ENCODE results near the gene LPIN3.

LPIN3 gene

GRCh38 chr20:41357424-41358163 is 17.0 kb downstream of the LPIN3 start:
- Histone ChIP-seq H3K36me3 (ENCODE audit: insufficient read depth, low read length) (no peaks in the 10 kb centered on the region), H3K9ac (ENCODE audit: insufficient read length) (no peak overlapping the region), H3K27ac (no peak overlapping the region), H3K9me3 (ENCODE audit: low read depth, low read length) (no peaks in the 10 kb centered on the region), H3K4me3 (no peak overlapping the region)
- TF ChIP-seq EZH2 (IDR thresholded peaks at IDR 0.05) (no peak), POLR2AphosphoS5 (IDR thresholded peaks at IDR 0.05; ENCODE audit: borderline replicate concordance, low read depth, low read length) (no peak), FOXP2 (optimal IDR thresholded peaks at IDR 0.05; ENCODE audit: control extremely low read depth, extremely low read length, insufficient read depth) (no peak)
- DNase-seq (ENCODE audit: low read depth, low spot score): no peak

- no peaks in the 10 kb centered on the region for H3K36me3 ChIP-seq (ENCODE audit: insufficient read depth, low read length)
- DNase-seq (ENCODE audit: low read depth, low spot score): no peak
- no peaks in the 10 kb centered on the region for H3K9me3 ChIP-seq (ENCODE audit: low read depth, low read length)
- no peak overlapping the region for H3K4me3 ChIP-seq
- no peak overlapping the region for H3K9ac ChIP-seq (ENCODE audit: insufficient read length)
- no peak for TF ChIP-seq POLR2AphosphoS5 (IDR thresholded peaks at IDR 0.05; ENCODE audit: borderline replicate concordance, low read depth, low read length)
- TF ChIP-seq EZH2 (IDR thresholded peaks at IDR 0.05): no peak
- no peak for TF ChIP-seq FOXP2 (optimal IDR thresholded peaks at IDR 0.05; ENCODE audit: control extremely low read depth, extremely low read length, insufficient read depth)
- H3K27ac ChIP-seq: no peak overlapping the region
Observed at GRCh38 chr20:41358230-41358629, 17.6 kb downstream of the LPIN3 start.

DNA sequence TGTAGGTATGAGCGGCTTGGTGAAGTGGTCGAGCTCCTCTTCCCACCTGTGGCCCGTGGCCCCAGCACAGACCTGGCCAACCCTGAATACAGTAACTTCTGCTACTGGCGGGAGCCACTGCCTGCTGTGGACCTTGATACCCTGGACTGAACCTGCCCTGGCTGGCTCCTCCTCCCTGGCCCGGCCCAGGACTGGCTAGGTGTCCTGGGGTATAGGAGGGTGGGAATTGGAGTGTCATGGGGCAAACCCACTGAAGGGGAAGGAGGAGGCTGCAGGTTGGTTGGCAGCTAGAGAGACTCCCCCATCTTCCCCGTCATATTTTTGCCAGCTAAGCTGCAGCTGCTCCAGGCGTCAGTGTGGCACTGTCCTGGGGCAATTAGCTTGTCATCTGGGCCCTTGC is 18.1 kb downstream of the LPIN3 start:
- no peaks in the 10 kb centered on the region for H3K9me3 ChIP-seq (ENCODE audit: low read depth, low read length)
- no peak for DNase-seq (ENCODE audit: low read depth, low spot score)
- no peaks in the 10 kb centered on the region for H3K36me3 ChIP-seq (ENCODE audit: insufficient read depth, low read length)
- no peak overlapping the region for H3K9ac ChIP-seq (ENCODE audit: insufficient read length)
- H3K4me3 ChIP-seq: no peak overlapping the region
- no peak for TF ChIP-seq POLR2AphosphoS5 (IDR thresholded peaks at IDR 0.05; ENCODE audit: borderline replicate concordance, low read depth, low read length)
- no peak for TF ChIP-seq FOXP2 (optimal IDR thresholded peaks at IDR 0.05; ENCODE audit: control extremely low read depth, extremely low read length, insufficient read depth)
- no peak for TF ChIP-seq EZH2 (IDR thresholded peaks at IDR 0.05)
- H3K27ac ChIP-seq: no peak overlapping the region

DNA sequence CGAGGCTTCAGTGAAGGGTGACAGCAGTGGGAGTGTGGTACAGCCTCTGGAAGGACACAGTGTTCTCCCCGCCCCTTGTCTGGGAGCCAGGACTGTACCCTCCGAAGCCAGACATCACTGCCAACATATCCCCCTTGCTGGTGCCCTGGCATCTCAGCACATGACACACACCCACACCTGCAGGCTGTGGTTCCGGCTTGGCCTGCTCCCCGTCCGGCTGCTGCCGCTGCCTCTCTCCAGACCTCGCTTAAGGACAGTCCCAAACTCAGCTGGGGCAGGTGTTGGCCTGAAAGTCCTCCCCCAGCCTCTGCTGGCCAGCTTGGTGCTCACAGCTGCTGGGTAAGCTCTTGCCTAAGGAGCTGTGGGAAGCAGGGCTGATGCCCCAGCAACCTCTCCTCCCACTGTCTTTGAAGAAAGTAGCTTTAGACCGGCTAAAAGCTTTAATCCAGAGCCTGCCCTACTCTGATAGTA is 19.0 kb downstream of the LPIN3 start:
- Histone ChIP-seq H3K4me3 (no peak overlapping the region), H3K9ac (ENCODE audit: insufficient read length) (no peak overlapping the region), H3K27ac (no peak overlapping the region), H3K9me3 (ENCODE audit: low read depth, low read length) (no peaks in the 10 kb centered on the region), H3K36me3 (ENCODE audit: insufficient read depth, low read length) (no peaks in the 10 kb centered on the region)
- DNase-seq (ENCODE audit: low read depth, low spot score): no peak
- no peak for TF ChIP-seq FOXP2 (optimal IDR thresholded peaks at IDR 0.05; ENCODE audit: control extremely low read depth, extremely low read length, insufficient read depth)
- no peak for TF ChIP-seq POLR2AphosphoS5 (IDR thresholded peaks at IDR 0.05; ENCODE audit: borderline replicate concordance, low read depth, low read length)
- TF ChIP-seq EZH2 (IDR thresholded peaks at IDR 0.05): no peak

- TF ChIP-seq EZH2 (IDR thresholded peaks at IDR 0.05) (no peak), FOXP2 (optimal IDR thresholded peaks at IDR 0.05; ENCODE audit: control extremely low read depth, extremely low read length, insufficient read depth) (no peak), POLR2AphosphoS5 (IDR thresholded peaks at IDR 0.05; ENCODE audit: borderline replicate concordance, low read depth, low read length) (no peak)
- H3K9me3 ChIP-seq (ENCODE audit: low read depth, low read length): no peaks in the 10 kb centered on the region
- H3K9ac ChIP-seq (ENCODE audit: insufficient read length): no peak overlapping the region
- no peak overlapping the region for H3K27ac ChIP-seq
- H3K4me3 ChIP-seq: no peak overlapping the region
- no peaks in the 10 kb centered on the region for H3K36me3 ChIP-seq (ENCODE audit: insufficient read depth, low read length)
- no peak for DNase-seq (ENCODE audit: low read depth, low spot score)
Observed at GRCh38 chr20:41360831-41361756, 20.5 kb downstream of the LPIN3 start.

DNA sequence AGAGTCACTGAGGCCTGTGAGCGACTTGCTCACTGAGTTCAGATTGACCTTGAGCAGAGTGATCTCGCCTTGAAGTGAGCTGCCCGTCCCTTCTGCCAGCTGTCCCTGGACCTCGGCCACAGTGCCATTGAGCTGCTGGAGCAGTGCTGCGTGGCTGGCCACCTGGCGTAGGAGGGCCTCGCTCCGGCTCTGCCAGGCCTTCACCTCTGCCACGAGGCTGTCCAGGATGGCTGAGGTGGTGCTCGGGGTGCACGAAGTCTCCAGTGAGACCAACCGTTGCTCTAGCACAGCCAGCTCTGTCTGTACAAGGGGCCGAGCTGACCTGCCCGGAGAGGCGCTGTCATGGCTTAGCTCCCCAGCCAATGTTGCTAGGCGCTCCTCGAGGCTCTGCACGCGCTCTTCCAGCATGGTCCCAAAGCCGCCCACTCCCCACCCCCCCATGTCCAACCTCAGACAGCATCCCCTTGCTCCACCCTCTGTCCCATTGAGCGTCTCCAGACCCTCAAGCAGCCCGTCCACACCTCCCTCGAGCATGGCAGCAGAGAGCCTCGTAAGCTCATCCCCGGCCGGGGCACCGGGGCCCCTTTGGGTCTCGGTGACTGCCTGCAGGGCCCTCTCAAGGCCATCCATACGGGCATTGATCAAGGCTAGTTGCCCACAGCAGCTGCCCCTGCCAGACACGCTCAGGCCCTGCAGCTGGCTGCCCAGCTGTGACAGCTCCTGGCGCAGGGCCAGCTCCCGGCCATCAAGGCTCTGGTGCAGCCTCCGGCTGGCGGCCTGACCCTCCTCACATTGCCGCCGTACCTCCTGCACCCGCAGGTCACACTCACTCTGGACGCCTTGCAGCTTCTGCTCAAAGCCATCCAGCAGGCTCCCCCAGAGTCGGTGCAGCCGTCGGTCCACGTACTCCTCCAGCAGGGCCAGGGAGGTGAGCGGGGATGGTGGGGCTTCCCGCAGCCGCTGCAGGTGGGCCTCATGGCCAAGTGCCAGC is 21.4 kb downstream of the LPIN3 start:
- Histone ChIP-seq H3K4me3 (no peak overlapping the region), H3K9ac (ENCODE audit: insufficient read length) (no peak overlapping the region), H3K9me3 (ENCODE audit: low read depth, low read length) (no peaks in the 10 kb centered on the region), H3K27ac (no peak overlapping the region), H3K36me3 (ENCODE audit: insufficient read depth, low read length) (no peaks in the 10 kb centered on the region)
- no peak for TF ChIP-seq FOXP2 (optimal IDR thresholded peaks at IDR 0.05; ENCODE audit: control extremely low read depth, extremely low read length, insufficient read depth)
- TF ChIP-seq POLR2AphosphoS5 (IDR thresholded peaks at IDR 0.05; ENCODE audit: borderline replicate concordance, low read depth, low read length): no peak
- no peak for TF ChIP-seq EZH2 (IDR thresholded peaks at IDR 0.05)
- DNase-seq (ENCODE audit: low read depth, low spot score): no peak

DNA sequence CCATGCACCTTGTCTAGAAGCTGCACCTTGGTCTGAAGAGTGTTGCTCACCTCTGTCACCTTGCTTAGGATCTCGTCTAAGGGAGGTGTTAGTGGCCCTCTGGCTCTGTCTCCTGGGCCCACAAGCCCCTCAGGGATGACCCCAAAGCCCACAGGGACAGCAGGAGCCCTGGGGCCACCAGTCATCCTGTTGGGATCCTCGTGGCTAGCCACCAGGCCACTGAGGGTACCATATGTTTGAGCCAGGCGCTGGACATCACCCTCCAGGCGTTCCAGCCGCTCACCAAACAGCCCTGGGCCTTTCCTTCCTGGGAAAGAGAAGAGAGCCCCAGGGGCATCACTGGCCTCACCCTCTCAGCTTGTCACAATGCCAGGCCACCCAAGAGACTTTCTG is 22.1 kb downstream of the LPIN3 start:
- no peaks in the 10 kb centered on the region for H3K9me3 ChIP-seq (ENCODE audit: low read depth, low read length)
- H3K36me3 ChIP-seq (ENCODE audit: insufficient read depth, low read length): no peaks in the 10 kb centered on the region
- no peak overlapping the region for H3K27ac ChIP-seq
- no peak for DNase-seq (ENCODE audit: low read depth, low spot score)
- no peak for TF ChIP-seq EZH2 (IDR thresholded peaks at IDR 0.05)
- TF ChIP-seq POLR2AphosphoS5 (IDR thresholded peaks at IDR 0.05; ENCODE audit: borderline replicate concordance, low read depth, low read length): no peak
- no peak for TF ChIP-seq FOXP2 (optimal IDR thresholded peaks at IDR 0.05; ENCODE audit: control extremely low read depth, extremely low read length, insufficient read depth)
- H3K4me3 ChIP-seq: no peak overlapping the region
- H3K9ac ChIP-seq (ENCODE audit: insufficient read length): no peak overlapping the region

Data from SK-N-MC (cell line).